Adrenal gland (tissue), 5 donors: ENCODE results near the gene TAOK2.

Experiments
- POLR2A ChIP-seq, 2 donors: fragments of 450-650 bp; IDR thresholded peaks; one replicate each; pipeline ENCODE4 v1.6.1; 2017; ENCODE audit warnings: antibody characterized with exemption in 2 of 2, mild to moderate bottlenecking in 2 of 2, moderate library complexity in 1 of 2
- TF ChIP-seq, protein P1 (sequence below), 6 experiments: fragments of 450-650 bp in 4 of 6; fragments of 200-600 bp in 2 of 6; sonication (generic) in 1 of 6; IDR thresholded peaks; 1 replicate in 5 of 6; 2 replicates in 1 of 6; pipeline versions ENCODE4 v1.5.1 to v1.8.0; 2016 to 2021; ENCODE audit warnings: antibody characterized with exemption in 6 of 6, mild to moderate bottlenecking in 2 of 6, moderate library complexity in 1 of 6
- donor health status: DM: no; HTN: no; CAD: no.

DNA sequence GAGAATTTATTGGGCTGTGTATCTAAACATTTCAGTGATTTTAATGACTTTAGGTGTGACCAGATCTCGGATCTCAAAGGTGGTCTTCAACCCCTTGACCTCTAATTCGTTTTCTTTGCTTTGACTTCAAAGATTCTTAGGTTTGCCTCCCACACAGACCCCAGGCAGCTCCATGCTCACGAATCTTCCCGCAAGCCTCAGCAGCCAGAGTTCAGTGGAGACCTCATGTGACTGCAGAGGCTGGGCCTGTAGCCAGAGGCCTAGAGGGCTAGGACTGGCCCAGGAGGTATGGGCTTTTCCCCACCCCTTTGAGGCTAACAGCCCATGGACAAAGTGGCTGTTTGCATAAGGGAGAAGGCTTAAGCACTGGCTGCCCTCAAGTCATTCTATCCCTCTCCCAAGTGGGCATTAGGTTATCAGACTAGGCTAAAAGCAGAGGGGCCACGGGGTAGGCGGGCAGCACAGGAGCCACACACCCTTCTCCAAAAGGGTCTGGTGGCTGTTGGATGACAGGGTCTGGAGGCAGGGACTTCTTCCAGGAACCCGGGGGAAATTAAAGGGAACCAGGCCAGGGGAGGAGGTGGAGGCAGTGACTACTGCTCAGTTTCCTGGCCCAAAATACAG lies 18.8 kb downstream of the TAOK2 start:
- TF ChIP-seq, protein P1, sequence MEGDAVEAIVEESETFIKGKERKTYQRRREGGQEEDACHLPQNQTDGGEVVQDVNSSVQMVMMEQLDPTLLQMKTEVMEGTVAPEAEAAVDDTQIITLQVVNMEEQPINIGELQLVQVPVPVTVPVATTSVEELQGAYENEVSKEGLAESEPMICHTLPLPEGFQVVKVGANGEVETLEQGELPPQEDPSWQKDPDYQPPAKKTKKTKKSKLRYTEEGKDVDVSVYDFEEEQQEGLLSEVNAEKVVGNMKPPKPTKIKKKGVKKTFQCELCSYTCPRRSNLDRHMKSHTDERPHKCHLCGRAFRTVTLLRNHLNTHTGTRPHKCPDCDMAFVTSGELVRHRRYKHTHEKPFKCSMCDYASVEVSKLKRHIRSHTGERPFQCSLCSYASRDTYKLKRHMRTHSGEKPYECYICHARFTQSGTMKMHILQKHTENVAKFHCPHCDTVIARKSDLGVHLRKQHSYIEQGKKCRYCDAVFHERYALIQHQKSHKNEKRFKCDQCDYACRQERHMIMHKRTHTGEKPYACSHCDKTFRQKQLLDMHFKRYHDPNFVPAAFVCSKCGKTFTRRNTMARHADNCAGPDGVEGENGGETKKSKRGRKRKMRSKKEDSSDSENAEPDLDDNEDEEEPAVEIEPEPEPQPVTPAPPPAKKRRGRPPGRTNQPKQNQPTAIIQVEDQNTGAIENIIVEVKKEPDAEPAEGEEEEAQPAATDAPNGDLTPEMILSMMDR (IDR thresholded peaks at IDR 0.05), result no peak
- TF ChIP-seq POLR2A (IDR thresholded peaks at IDR 0.05), result no peak
